Smooth muscle cell of the umbilical artery (primary cell): ENCODE measurements around the gene KCTD12. TPM values are rescaled to one million over a fixed set of nuclear protein-coding genes. Genes with fewer than 3 reads are reported as not detected.

Experiments
- total RNA-seq: library from RNA; depleted of rRNA; stranded (reverse); fragments of >200 nt; gene quantifications from 2 replicates; pipeline ENCODE4 v1.2.3, GENCODE V29; 2014

The KCTD12 gene
- 22.1 and 29.4 TPM in 2 replicates for total RNA-seq

GRCh38 chr13:76886292-76887075, at the start of gene KCTD12:
Gene KCTD12, minus strand, starts transcription at chr13:76886405. Its CDS starts 257 bp downstream, at chr13:76886148.

Other genes starting within 250 kb of the KCTD12 start
- gene ACOD1, start 62.1 kb upstream of the KCTD12 start, total RNA-seq: not detected in 2 replicates
- 27.9 and 48.4 TPM in 2 replicates for gene CLN5, start 105.7 kb upstream of the KCTD12 start, total RNA-seq
- 37.7 and 44.8 TPM in 2 replicates for gene FBXL3, start 140.8 kb upstream of the KCTD12 start, total RNA-seq